ENCODE data around the gene PSMB11.

GRCh38 chr14:22998329-22999012, 43.5 kb upstream of the PSMB11 start:
- TF ChIP-seq CTCF (IDR thresholded peaks at IDR 0.05 in 2 of 3, conservative IDR thresholded peaks at IDR 0.05 in 1 of 3; ENCODE audit: control insufficient read depth in 2 of 3, extremely low read depth in 1 of 3, insufficient read depth in 1 of 3, low read depth in 3 of 3, low read length in 3 of 3) (no peak), RAD21 (IDR thresholded peaks at IDR 0.05; ENCODE audit: insufficient read depth, low read depth, low read length) (no peak), RB1 (IDR thresholded peaks at IDR 0.05; ENCODE audit: borderline replicate concordance) (no peak), PBX3 (IDR thresholded peaks at IDR 0.05; ENCODE audit: insufficient replicate concordance, low read depth, low read length) (no peak), USF2 (IDR thresholded peaks at IDR 0.05; ENCODE audit: borderline replicate concordance, low read depth, low read length) (no peak), HDAC6 (IDR thresholded peaks at IDR 0.05; ENCODE audit: unreplicated experiment) (no peak), SPI1 (IDR thresholded peaks at IDR 0.05; ENCODE audit: borderline replicate concordance, insufficient read depth, low read depth, low read length) (no peak), SREBF1 (IDR thresholded peaks at IDR 0.05; ENCODE audit: low read length) (no peak)
